IPS-18c (cell line): ENCODE data around the gene PSME1.
A peak's percentile ranks its signal among the peaks of the same experiment; 100 is the strongest.

Experiments
- H3K4me3 ChIP-seq: 2 replicates; pipeline ENCODE4 v1.7.0; 2013; ENCODE audit warnings: low read depth, mild to moderate bottlenecking, low read length, moderate library complexity; ENCODE audit not compliant: insufficient read depth
- H3K9me3 ChIP-seq: one replicate; pipeline ENCODE4 v1.6.1; 2013; ENCODE audit warnings: mild to moderate bottlenecking, low read length, moderate library complexity; ENCODE audit not compliant: control insufficient read depth, insufficient read depth

PSME1 gene

GRCh38 chr14:24121210-24121609 lies 14.8 kb upstream of the PSME1 start:
- no peaks in the 10 kb centered on the region for H3K9me3 ChIP-seq

GRCh38 chr14:24122416-24122815 lies 13.6 kb upstream of the PSME1 start:
- Histone ChIP-seq H3K9me3 (no peaks in the 10 kb centered on the region), H3K4me3 (no peak overlapping the region)

More at GRCh38 chr14:24121210-24121609, 14.8 kb upstream of the PSME1 start:
- H3K4me3 ChIP-seq = no peak overlapping the region

- Histone ChIP-seq H3K4me3 (no peak overlapping the region), H3K9me3 (no peaks in the 10 kb centered on the region)
Measured at GRCh38 chr14:24122898-24123297, 13.1 kb upstream of the PSME1 start.

GRCh38 chr14:24123424-24124417 lies 12.3 kb upstream of the PSME1 start:
- H3K9me3 ChIP-seq = no peaks in the 10 kb centered on the region
- H3K4me3 ChIP-seq = no peak overlapping the region

GRCh38 chr14:24126939-24127338 lies 9.1 kb upstream of the PSME1 start:
- no peak overlapping the region for H3K4me3 ChIP-seq
- no peaks in the 10 kb centered on the region for H3K9me3 ChIP-seq

GRCh38 chr14:24127673-24128072 lies 8.3 kb upstream of the PSME1 start:
- Histone ChIP-seq H3K9me3 (no peaks in the 10 kb centered on the region), H3K4me3 (no peak overlapping the region)

GRCh38 chr14:24129410-24129998 lies 6.5 kb upstream of the PSME1 start:
- Histone ChIP-seq H3K4me3 (no peak overlapping the region), H3K9me3 (no peaks in the 10 kb centered on the region)

GRCh38 chr14:24130380-24130716 lies 5.6 kb upstream of the PSME1 start, which contains the start of gene FITM1:
TSS of gene FITM1 (plus strand) at chr14:24130659. CDS start at chr14:24131564, 905 bp downstream.
- no peak within 1 kb of the TSS for H3K4me3 ChIP-seq
- H3K9me3 ChIP-seq = no peaks in the 10 kb centered on the region

- Histone ChIP-seq H3K4me3 (no peak overlapping the region), H3K9me3 (no peaks in the 10 kb centered on the region)
Measured at GRCh38 chr14:24130717-24131548, 5.1 kb upstream of the PSME1 start.

- Histone ChIP-seq H3K9me3 (no peaks in the 10 kb centered on the region), H3K4me3 (no peak overlapping the region)
Measured at GRCh38 chr14:24131549-24131966, 4.4 kb upstream of the PSME1 start.

GRCh38 chr14:24132061-24132685 lies 3.8 kb upstream of the PSME1 start:
- no peaks in the 10 kb centered on the region for H3K9me3 ChIP-seq
- no peak overlapping the region for H3K4me3 ChIP-seq

GRCh38 chr14:24132976-24133375 lies 3.0 kb upstream of the PSME1 start:
- Histone ChIP-seq H3K4me3 (no peak overlapping the region), H3K9me3 (no peaks in the 10 kb centered on the region)

- no peak overlapping the region for H3K4me3 ChIP-seq
- H3K9me3 ChIP-seq = no peaks in the 10 kb centered on the region
Measured at GRCh38 chr14:24133735-24134134, 2.3 kb upstream of the PSME1 start.

- no peaks in the 10 kb centered on the region for H3K9me3 ChIP-seq
Measured at GRCh38 chr14:24135584-24135833, 485 bp upstream of the PSME1 start.

GRCh38 chr14:24136684-24137528 lies 912 bp downstream of the PSME1 start:
- H3K9me3 ChIP-seq = no peaks in the 10 kb centered on the region
- H3K4me3 ChIP-seq = peak overlapping the region; percentile 91

More at GRCh38 chr14:24135584-24135833, 485 bp upstream of the PSME1 start:
- H3K4me3 ChIP-seq = peak overlapping the region; percentile 91

GRCh38 chr14:24137529-24138395 lies 1.8 kb downstream of the PSME1 start:
- Histone ChIP-seq H3K4me3 (no peak overlapping the region; the same call in 1 of the 2 replicates), H3K9me3 (no peaks in the 10 kb centered on the region)
